WTC11 (cell line): Measurements from ENCODE around the gene FSTL4.

Source experiments
- ATF1 ChIP-seq: sonication (generic); formaldehyde crosslinking; IDR thresholded peaks from 2 replicates; pipeline ENCODE4 v1.8.1; 2023; ENCODE audit warnings: mild to moderate bottlenecking, moderate library complexity, missing genetic modification reagents
- CREB1 ChIP-seq: sonication (generic); formaldehyde crosslinking; IDR thresholded peaks from 2 replicates; pipeline ENCODE4 v1.8.0; 2023; ENCODE audit warnings: mild to moderate bottlenecking, missing genetic modification reagents
- CREM ChIP-seq: sonication (generic); formaldehyde crosslinking; IDR thresholded peaks from 2 replicates; pipeline ENCODE4 v1.8.1; 2022; ENCODE audit warnings: mild to moderate bottlenecking, missing genetic modification reagents, moderate library complexity
- FOXJ3 ChIP-seq: sonication (generic); formaldehyde crosslinking; IDR thresholded peaks from 2 replicates; pipeline ENCODE4 v1.9.0; 2021; ENCODE audit warnings: missing genetic modification reagents, mild to moderate bottlenecking, borderline replicate concordance
- HMGA2 ChIP-seq: fragments of 250-450 bp; sonication (Bioruptor Pico); IDR thresholded peaks from 2 replicates; pipeline ENCODE4 v1.4.0; 2021; ENCODE audit warnings: mild to moderate bottlenecking, moderate library complexity
- NFYB ChIP-seq: sonication (generic); formaldehyde crosslinking; conservative IDR thresholded peaks from 2 replicates; pipeline ENCODE4 v1.8.0; 2022; ENCODE audit warnings: low read depth, missing genetic modification reagents
- NR2C2 ChIP-seq: sonication (generic); formaldehyde crosslinking; IDR thresholded peaks from 2 replicates; pipeline ENCODE4 v1.8.0; 2022; ENCODE audit warnings: mild to moderate bottlenecking, missing genetic modification reagents
- TEAD4 ChIP-seq: sonication (generic); formaldehyde crosslinking; IDR thresholded peaks from 2 replicates; pipeline ENCODE4 v1.8.0; 2022; ENCODE audit warnings: mild to moderate bottlenecking, missing genetic modification reagents
- ZBTB21 ChIP-seq: sonication (generic); formaldehyde crosslinking; IDR thresholded peaks from 2 replicates; pipeline ENCODE4 v1.8.1; 2023; ENCODE audit warnings: mild to moderate bottlenecking, missing genetic modification reagents, borderline replicate concordance
- TF ChIP-seq, protein P1 (sequence below): sonication (generic); formaldehyde crosslinking; IDR thresholded peaks from 2 replicates; pipeline ENCODE4 v1.8.1; 2023; ENCODE audit warnings: mild to moderate bottlenecking, missing genetic modification reagents
- TF ChIP-seq, protein P2 (sequence below): fragments of 200-600 bp; IDR thresholded peaks from 2 replicates; pipeline ENCODE4 v1.8.0; 2022; ENCODE audit warnings: antibody characterized with exemption

DNA sequence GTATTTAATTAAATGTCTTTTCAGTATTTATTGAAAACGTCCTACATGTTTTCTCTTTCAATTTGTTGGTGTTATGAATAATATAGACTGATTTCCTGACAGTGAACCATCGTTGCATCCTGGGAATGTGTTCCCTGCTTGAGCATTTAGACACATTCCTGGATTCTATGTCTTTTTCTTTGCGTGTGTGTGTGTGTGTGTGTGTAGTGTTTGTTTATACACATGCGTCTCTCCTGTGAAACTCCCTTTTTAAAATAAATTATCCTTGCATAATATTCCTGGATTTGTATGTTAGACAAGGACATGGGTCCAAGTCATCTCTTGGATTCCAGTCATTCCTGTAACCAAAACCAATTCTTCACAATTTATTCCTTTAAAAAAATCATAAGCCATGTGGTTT lies 407.1 kb downstream of the FSTL4 start:
- TF ChIP-seq, protein P1, sequence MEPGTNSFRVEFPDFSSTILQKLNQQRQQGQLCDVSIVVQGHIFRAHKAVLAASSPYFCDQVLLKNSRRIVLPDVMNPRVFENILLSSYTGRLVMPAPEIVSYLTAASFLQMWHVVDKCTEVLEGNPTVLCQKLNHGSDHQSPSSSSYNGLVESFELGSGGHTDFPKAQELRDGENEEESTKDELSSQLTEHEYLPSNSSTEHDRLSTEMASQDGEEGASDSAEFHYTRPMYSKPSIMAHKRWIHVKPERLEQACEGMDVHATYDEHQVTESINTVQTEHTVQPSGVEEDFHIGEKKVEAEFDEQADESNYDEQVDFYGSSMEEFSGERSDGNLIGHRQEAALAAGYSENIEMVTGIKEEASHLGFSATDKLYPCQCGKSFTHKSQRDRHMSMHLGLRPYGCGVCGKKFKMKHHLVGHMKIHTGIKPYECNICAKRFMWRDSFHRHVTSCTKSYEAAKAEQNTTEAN (CRISPR knock-in tag), result no peak
- TF ChIP-seq HMGA2 (no peak), NFYB (CRISPR knock-in tag) (no peak), NR2C2 (no peak), CREM (CRISPR knock-in tag) (no peak), CREB1 (no peak), TEAD4 (no peak), FOXJ3 (no peak), ZBTB21 (CRISPR knock-in tag) (no peak), ATF1 (CRISPR knock-in tag) (no peak)
- TF ChIP-seq, protein P2, sequence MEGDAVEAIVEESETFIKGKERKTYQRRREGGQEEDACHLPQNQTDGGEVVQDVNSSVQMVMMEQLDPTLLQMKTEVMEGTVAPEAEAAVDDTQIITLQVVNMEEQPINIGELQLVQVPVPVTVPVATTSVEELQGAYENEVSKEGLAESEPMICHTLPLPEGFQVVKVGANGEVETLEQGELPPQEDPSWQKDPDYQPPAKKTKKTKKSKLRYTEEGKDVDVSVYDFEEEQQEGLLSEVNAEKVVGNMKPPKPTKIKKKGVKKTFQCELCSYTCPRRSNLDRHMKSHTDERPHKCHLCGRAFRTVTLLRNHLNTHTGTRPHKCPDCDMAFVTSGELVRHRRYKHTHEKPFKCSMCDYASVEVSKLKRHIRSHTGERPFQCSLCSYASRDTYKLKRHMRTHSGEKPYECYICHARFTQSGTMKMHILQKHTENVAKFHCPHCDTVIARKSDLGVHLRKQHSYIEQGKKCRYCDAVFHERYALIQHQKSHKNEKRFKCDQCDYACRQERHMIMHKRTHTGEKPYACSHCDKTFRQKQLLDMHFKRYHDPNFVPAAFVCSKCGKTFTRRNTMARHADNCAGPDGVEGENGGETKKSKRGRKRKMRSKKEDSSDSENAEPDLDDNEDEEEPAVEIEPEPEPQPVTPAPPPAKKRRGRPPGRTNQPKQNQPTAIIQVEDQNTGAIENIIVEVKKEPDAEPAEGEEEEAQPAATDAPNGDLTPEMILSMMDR, result no peak
